ENCODE results near the gene GRM2.
"Not testable (repeated sequence)": the region's sequence is repeated elsewhere in the genome, so short reads cannot be mapped to it uniquely, and the experiment has no call there.

The GRM2 gene

GRCh38 chr3:51722362-51722761, 15.5 kb downstream of the GRM2 start:
- no peak for DNase-seq (ENCODE audit: low read depth, low spot score)

DNA sequence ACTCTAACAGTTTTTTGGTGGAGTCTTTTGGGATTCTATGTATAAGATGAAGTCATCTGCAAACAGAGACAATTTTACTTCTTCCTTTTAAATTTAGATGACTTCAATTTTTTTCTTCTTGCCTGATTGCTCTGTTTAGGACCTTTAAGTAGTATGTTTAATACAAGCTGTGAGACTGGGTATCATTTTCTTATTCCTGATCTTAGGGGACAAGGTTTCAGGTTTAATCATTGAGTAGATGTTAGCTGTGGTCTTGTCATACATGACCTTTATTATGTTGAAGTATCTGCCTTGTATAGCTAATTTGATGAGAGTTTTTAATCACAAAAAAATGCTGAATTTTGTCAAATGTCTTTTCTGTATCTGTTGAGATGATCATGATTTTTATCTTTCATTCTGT, 20.6 kb downstream of the GRM2 start:
- no peak for DNase-seq (ENCODE audit: low read depth, low spot score)

GRCh38 chr3:51729042-51729633, 22.3 kb downstream of the GRM2 start:
- DNase-seq (ENCODE audit: low read depth, low spot score) = no peak

GRCh38 chr3:51733859-51734571, 27.1 kb downstream of the GRM2 start:
- DNase-seq (ENCODE audit: low read depth, low spot score) = no peak

GRCh38 chr3:51734572-51734907, 27.7 kb downstream of the GRM2 start:
- DNase-seq (ENCODE audit: low read depth, low spot score) = no peak

DNA sequence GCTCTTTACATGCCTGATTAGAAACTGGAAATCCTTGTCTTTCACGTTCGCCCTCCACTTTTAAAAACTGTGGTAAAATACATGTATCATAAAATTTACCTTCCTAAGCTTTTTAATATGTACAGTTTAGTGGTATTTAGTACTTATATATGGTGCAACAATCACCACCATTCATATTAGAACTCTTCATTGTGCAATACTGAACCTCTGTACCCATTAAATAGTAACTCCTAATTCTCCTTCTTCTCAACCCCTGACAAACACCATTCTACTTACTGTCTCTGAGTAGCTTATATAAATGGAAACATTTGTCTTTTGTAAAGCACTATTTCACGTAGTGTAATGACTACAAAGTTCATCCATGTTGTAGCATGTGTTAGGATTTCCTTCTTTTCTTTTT, 28.2 kb downstream of the GRM2 start:
- DNase-seq (ENCODE audit: low read depth, low spot score) = no peak

DNA sequence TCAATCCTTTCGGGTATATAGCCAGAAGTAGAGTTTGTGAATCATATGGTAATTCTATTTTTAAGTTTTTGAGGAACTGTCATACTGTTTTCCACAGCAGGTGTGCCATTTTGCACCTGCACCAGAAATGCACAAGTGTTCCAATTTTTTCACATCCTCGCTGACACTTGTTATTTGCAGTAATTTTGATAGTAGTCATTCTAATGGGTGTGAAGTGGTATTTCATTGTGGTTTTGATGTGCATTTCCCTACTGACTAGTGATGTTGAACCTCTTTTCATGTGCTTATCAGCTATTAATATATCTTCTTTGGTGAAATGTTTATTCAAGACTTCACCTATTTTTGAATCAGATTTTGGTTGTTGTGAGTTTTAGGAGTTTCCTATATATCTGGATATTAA, 29.1 kb downstream of the GRM2 start:
- no peak for DNase-seq (ENCODE audit: low read depth, low spot score)

GRCh38 chr3:51739110-51739509, 32.2 kb downstream of the GRM2 start:
- no peak for DNase-seq (ENCODE audit: low read depth, low spot score)

DNA sequence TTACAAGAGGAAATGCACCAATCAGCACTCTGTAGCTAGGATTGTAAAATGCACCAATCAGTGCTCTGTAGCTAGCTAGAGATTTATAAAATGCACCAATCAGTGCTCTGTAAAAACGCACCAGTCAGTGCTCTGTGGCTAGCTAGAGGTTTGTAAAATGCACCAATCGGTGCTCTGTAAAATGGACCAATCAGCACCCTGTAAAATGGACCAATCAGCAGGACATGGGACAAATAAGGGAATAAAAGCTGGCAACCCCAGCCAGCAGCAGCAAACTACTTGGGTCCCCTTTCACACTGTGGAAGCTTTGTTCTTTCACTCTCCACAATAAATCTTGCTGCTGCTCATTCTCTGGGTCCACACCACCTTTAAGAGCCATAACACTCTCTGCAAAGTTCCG, 35.5 kb downstream of the GRM2 start:
- not testable (repeated sequence) for DNase-seq (ENCODE audit: low read depth, low spot score)

DNA sequence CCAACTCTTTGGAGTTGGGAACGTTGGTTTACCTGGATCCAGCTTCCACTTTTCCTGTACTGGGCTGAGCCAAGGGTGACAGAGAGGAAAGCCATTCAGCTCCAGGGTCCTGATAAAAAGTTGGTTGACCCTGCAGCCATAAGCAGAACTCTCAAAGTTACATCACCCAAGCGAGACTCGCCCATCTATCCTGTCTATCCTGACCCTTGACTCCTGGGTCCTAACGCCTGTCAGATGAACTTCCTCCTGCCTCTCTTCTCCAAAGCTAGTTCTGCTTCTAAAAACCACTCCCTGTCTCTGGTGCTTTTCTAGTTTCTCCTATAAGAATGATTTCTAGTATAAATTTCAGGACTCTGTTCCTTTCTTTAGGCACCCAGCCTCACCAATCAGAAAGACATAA, 36.1 kb downstream of the GRM2 start:
- DNase-seq (ENCODE audit: low read depth, low spot score) = not testable (repeated sequence)

DNA sequence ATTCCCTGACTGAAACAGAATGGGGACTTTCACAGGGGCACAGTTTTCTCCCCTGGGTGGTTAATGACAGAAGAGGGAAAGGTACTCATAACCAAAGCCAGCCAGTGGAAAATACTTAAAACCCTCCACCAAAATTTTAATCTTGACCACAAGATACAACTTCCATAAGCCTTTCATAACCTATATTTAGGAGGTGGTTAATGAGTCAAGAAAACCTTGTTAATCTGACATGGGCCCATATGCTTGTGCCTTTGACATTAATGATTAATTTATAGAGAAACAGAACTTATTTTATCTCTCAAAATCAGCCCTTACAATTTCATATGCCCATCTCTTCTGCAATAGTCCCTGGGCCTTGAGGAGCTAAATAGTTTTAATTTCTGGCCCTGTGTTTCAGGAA, 41.0 kb downstream of the GRM2 start:
- no peak for DNase-seq (ENCODE audit: low read depth, low spot score)

- no peak for DNase-seq (ENCODE audit: low read depth, low spot score)
Observed at GRCh38 chr3:51748327-51748726, 41.5 kb downstream of the GRM2 start.

DNA sequence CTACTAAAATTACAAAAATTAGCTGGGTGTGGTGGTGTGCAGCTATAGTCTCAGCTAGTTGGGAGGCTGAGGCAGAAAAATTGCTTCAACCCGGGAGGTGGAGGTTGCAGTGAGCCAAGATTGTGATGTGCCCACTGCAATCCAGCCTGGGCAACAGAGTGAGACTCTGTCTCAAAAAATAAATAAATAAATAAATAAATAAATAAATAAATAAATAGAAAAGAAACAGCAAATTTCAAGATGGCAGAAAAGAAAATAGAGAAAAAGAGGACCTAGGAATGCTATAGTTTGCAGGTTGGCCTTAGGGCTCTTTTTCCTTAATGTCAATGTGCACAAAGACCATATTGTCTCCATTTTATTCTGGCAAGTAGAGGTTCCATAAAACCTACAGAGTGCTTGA, 44.0 kb downstream of the GRM2 start:
- DNase-seq (ENCODE audit: low read depth, low spot score) = no peak

DNA sequence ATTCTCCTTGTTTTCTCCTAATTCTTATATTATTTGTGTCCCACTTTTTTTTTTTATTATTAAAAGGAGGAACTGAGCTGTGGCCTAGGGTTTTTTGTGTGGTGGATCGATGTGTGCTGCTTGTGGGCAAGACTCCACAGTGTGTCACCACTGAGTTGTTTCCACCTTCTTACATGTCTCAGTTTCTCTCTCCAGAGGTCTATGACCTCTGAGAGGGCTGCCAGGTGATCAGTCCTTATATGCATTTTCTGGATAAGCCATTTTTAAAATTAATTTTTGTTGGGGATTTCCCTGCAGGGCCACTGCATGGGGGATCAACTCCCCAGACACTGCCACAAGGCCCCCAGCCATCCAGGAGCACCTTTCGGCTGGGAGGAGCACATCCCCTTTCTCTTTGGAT, 44.4 kb downstream of the GRM2 start:
- no peak for DNase-seq (ENCODE audit: low read depth, low spot score)

- not testable (repeated sequence) for DNase-seq (ENCODE audit: low read depth, low spot score)
Observed at GRCh38 chr3:51753763-51754750, 47.2 kb downstream of the GRM2 start.

DNA sequence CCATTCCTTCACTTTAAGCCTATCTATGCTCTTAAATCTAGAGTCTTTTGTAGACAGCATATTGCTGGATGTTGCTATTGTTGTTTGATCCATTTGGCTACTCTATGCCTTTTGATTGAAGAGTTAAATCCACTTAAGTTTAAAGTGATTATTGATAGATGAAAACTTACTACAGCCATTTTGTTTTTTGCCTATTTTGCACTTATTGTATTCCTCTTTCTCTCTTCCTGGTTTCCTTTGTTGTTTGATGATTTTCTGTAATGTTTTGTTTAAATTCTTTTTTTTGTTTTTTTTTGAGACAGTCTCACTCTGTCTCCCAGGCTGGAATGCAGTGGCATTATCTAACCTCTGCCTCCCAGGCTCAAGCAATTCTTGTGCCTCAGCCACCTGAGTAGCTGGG, 52.3 kb downstream of the GRM2 start:
- DNase-seq (ENCODE audit: low read depth, low spot score) = no peak
